ACHN (cell line): ENCODE results near the gene R3HCC1L.

Experiments
- DNase-seq: peaks from one replicate; pipeline ENCODE4 v3.0.0-alpha.2; 2015
- in situ Hi-C: cut with HindIII; loops from 2 replicates; pipeline ENCODE4 v1.10.0; 2017; ENCODE audit warnings: low sequenced_read_pairs, low pct_ligation_motif_present, low pct_unique_long_range_greater_than_20kb

Gene R3HCC1L

DNA sequence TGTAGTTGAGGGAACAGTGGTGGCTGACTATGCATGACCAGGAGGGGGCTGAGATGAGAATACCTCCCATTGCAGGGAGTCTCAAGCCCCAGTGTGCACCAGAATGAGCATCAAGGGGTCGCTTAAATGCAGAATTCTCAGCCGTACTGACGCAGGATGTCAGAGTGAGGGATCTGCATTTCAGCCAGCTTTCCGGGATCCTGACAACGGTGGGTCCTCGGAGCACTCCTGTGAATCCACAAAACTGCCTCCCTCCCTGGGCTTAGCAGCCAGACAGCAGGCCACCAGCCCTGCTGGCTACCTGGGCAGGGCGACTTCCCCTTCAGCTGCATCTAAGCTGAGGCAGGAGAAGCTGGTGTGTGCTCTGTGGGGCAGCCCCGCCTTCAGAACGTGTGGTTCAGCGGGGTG is 155.3 kb downstream of the R3HCC1L start:
- in situ Hi-C loops, result no loop called here
- DNase-seq, result no peak

DNA sequence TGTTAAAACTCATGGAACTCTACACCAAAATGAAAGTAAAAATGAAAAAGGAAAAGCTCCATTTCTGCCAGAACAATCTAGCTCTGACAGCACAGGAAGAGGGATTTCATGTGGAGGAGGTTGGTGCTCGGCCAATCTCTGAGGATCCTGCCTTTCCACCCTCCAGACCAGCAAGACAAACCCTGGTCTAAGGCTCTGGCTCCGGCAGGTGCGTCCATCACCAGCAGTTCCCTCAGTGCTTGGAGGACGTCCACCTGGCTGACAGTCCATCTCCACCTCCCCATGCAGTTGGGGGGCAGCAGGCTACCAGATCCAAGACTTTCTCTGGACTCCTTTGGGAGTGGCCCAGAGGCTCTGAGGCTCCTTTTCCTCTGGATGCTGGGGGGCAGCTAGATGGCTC is 158.5 kb downstream of the R3HCC1L start:
- in situ Hi-C loops, result no loop called here
- DNase-seq, result no peak

DNA sequence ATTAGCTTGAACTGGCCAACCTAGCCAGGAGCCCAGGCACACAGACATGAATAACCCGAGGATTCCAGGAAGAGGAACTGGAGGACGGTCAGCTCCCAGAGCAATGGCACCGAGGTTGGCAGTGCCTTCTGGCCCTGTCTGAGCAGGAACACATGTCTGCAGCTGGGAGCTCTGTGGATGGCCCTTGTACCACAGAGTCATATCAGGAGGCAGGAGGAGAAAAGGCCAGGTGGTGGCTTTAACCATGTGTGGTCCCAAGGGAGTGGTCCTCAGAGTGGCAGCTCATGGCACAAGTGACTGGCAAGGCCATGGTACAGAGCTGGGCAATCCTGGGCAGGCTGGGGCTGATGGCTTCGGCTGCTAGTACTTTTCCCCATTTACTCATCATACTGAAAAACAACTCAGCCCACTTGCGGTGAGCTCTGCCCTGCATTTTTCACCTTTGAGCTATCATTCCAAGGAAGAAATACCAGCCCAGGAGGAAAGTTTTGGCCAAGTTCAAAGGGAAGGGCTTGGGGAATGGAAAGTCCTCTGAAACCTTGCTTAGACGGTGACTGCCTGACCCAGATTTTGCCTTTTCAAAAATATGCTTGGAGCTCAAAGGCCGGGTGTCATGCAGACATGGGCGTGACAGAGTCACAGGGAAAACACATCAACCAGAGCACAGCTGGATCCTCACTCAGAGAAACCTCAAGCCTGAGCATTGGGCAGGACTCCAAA is 159.3 kb downstream of the R3HCC1L start:
- no peak for DNase-seq
- in situ Hi-C loops, result no loop called here

DNA sequence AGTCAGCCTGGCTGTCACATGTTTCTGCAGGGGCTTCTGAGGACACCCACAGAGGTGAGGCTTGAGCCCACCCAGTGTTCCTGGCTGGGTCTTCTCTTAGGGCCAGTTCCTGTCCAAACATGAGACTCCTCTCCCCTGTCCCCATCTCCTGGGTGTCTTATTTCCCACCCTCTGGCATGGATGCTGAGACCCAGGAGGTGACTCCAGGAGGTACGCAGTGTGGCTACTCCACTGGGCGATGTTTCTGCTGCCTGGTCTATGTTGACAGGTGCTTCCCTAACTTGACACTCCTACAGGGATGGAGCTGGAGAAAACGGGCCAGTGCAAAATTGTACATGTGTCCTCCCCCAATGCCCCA is 159.8 kb downstream of the R3HCC1L start:
- in situ Hi-C loops, result no loop called here
- no peak for DNase-seq
